NCI-H2107 treated with DMSO at 0.1 percent for 48 hours (cell line): ENCODE data around the gene NEUROD6.

Experiments
- DNase-seq: peaks from one replicate; lab custom pipeline; 2025; ENCODE audit not compliant: unreplicated experiment; lab: John Stamatoyannopoulos, UW

The NEUROD6 gene

GRCh38 chr7:31335161-31335856 is 5.2 kb downstream of the NEUROD6 start:
- no peak for DNase-seq

- no peak for DNase-seq
Measured at GRCh38 chr7:31333291-31333690, 7.2 kb downstream of the NEUROD6 start.

- DNase-seq: no peak
Measured at GRCh38 chr7:31327071-31327470, 13.5 kb downstream of the NEUROD6 start.

GRCh38 chr7:31326416-31326815 is 14.1 kb downstream of the NEUROD6 start:
- DNase-seq: no peak

- DNase-seq: no peak
Measured at GRCh38 chr7:31323101-31323500, 17.4 kb downstream of the NEUROD6 start.

- no peak for DNase-seq
Measured at GRCh38 chr7:31320675-31321074, 19.9 kb downstream of the NEUROD6 start.

GRCh38 chr7:31318313-31318712 is 22.2 kb downstream of the NEUROD6 start:
- no peak for DNase-seq

GRCh38 chr7:31316876-31317275 is 23.6 kb downstream of the NEUROD6 start:
- no peak for DNase-seq

GRCh38 chr7:31315758-31316157 is 24.8 kb downstream of the NEUROD6 start:
- DNase-seq: no peak

GRCh38 chr7:31314781-31315180 is 25.7 kb downstream of the NEUROD6 start:
- no peak for DNase-seq

GRCh38 chr7:31312889-31313288 is 27.6 kb downstream of the NEUROD6 start:
- no peak for DNase-seq

GRCh38 chr7:31311552-31311951 is 29.0 kb downstream of the NEUROD6 start:
- no peak for DNase-seq

- DNase-seq: no peak
Measured at GRCh38 chr7:31310321-31310935, 30.1 kb downstream of the NEUROD6 start.

GRCh38 chr7:31309407-31309806 is 31.1 kb downstream of the NEUROD6 start:
- no peak for DNase-seq

GRCh38 chr7:31308652-31309051 is 31.9 kb downstream of the NEUROD6 start:
- no peak for DNase-seq

GRCh38 chr7:31307972-31308371 is 32.6 kb downstream of the NEUROD6 start:
- DNase-seq: no peak

GRCh38 chr7:31305260-31305659 is 35.3 kb downstream of the NEUROD6 start:
- DNase-seq: no peak

- no peak for DNase-seq
Measured at GRCh38 chr7:31304446-31304845, 36.1 kb downstream of the NEUROD6 start.

- DNase-seq: no peak
Measured at GRCh38 chr7:31302356-31302755, 38.2 kb downstream of the NEUROD6 start.

GRCh38 chr7:31299336-31299735 is 41.2 kb downstream of the NEUROD6 start:
- DNase-seq: no peak

GRCh38 chr7:31290601-31291000 is 49.9 kb downstream of the NEUROD6 start:
- no peak for DNase-seq
